Neural cell (in vitro differentiated cells): ENCODE results near the gene ADD3. TPM values are rescaled to one million over a fixed set of nuclear protein-coding genes. Genes with fewer than 3 reads are reported as not detected.

Experiments
- H2AFZ ChIP-seq: fragments of 200-600, 300-800 bp; sonication (generic), shearing (Covaris generic); 2 replicates; pipeline ENCODE4 v1.6.0; 2014; ENCODE audit warnings: low read depth, mild to moderate bottlenecking, antibody characterized with exemption, low read length, moderate library complexity
- H3F3A ChIP-seq: fragments of 200-600 bp; shearing (Covaris generic); 2 replicates; pipeline ENCODE4 v1.6.1; 2016; ENCODE audit warnings: mild to moderate bottlenecking, moderate library complexity, mixed read lengths, antibody characterized with exemption, low read length; ENCODE audit not compliant: insufficient read depth, poor library complexity, severe bottlenecking
- H3K27ac ChIP-seq: fragments of 200-600, 300-800 bp; sonication (generic), shearing (Covaris generic); 2 replicates; pipeline ENCODE4 v1.5.1; 2014; ENCODE audit warnings: mild to moderate bottlenecking, low read length, moderate library complexity
- H3K27me3 ChIP-seq: fragments of 300-800, 200-600 bp; sonication (generic), shearing (Covaris generic); 2 replicates; pipeline ENCODE4 v1.6.0; 2014; ENCODE audit warnings: mild to moderate bottlenecking, low read depth, low read length, moderate library complexity; ENCODE audit not compliant: insufficient read depth
- H3K36me3 ChIP-seq: fragments of 300-800, 200-600 bp; sonication (generic), shearing (Covaris generic); 2 replicates; pipeline ENCODE4 v1.5.1; 2014; ENCODE audit warnings: mild to moderate bottlenecking, antibody characterized with exemption, low read length, moderate library complexity; ENCODE audit not compliant: insufficient read depth
- H3K4me2 ChIP-seq: fragments of 300-800, 200-600 bp; sonication (generic), shearing (Covaris generic); 2 replicates; pipeline ENCODE4 v1.6.0; 2014; ENCODE audit warnings: mild to moderate bottlenecking, low read length
- H3K4me3 ChIP-seq: fragments of 300-800, 200-600 bp; sonication (generic), shearing (Covaris generic); 2 replicates; pipeline ENCODE4 v1.5.1; 2014; ENCODE audit warnings: mild to moderate bottlenecking, low read length, moderate library complexity
- H3K79me2 ChIP-seq: fragments of 200-600 bp; shearing (Covaris generic); replicated peaks from 2 replicates; pipeline ENCODE4 v1.6.0; 2014; ENCODE audit warnings: mild to moderate bottlenecking, low read length, moderate library complexity; ENCODE audit not compliant: insufficient read depth
- H3K9ac ChIP-seq: fragments of 300-800, 200-600 bp; sonication (generic), shearing (Covaris generic); 2 replicates; pipeline ENCODE4 v1.6.1; 2016; ENCODE audit warnings: mild to moderate bottlenecking, low read length, mixed read lengths
- H3K9me2 ChIP-seq: fragments of 200-600 bp; shearing (Covaris generic); 2 replicates; pipeline ENCODE4 v1.6.1; 2016; ENCODE audit warnings: mild to moderate bottlenecking, low read length, mixed read lengths; ENCODE audit not compliant: insufficient read depth
- H3K9me3 ChIP-seq: fragments of 200-600, 300-800 bp; sonication (generic), shearing (Covaris generic); 2 replicates; pipeline ENCODE4 v1.6.1; 2016; ENCODE audit warnings: mild to moderate bottlenecking, mixed run types, low read length, moderate library complexity, mixed read lengths
- H4K20me1 ChIP-seq: fragments of 200-600 bp; shearing (Covaris generic); 2 replicates; pipeline ENCODE4 v1.6.1; 2016; ENCODE audit warnings: mild to moderate bottlenecking, mixed run types; ENCODE audit not compliant: insufficient read depth
- EP300 ChIP-seq: fragments of 450-650 bp; conservative IDR thresholded peaks from 2 replicates; pipeline ENCODE4 v1.6.1; 2014; ENCODE audit warnings: antibody characterized with exemption, mild to moderate bottlenecking, moderate library complexity; ENCODE audit not compliant: poor library complexity, severe bottlenecking
- EZH2 ChIP-seq: fragments of 200-600, 300-800 bp; shearing (Covaris generic), sonication (generic); IDR thresholded peaks from 2 replicates; pipeline ENCODE4 v1.6.1; 2014; ENCODE audit warnings: antibody characterized with exemption, low read length, borderline replicate concordance, mild to moderate bottlenecking; ENCODE audit not compliant: insufficient read depth, poor library complexity, severe bottlenecking
- POLR2AphosphoS5 ChIP-seq: IDR thresholded peaks from 2 replicates; pipeline ENCODE4 v1.6.1; 2012
- RAD21 ChIP-seq: fragments of 450-650 bp; conservative IDR thresholded peaks from 2 replicates; pipeline ENCODE4 v1.6.1; 2014; ENCODE audit warnings: antibody characterized with exemption, mild to moderate bottlenecking, moderate library complexity
- SMC3 ChIP-seq: fragments of 450-650 bp; conservative IDR thresholded peaks from 2 replicates; pipeline ENCODE4 v1.6.1; 2014; ENCODE audit warnings: antibody characterized with exemption, mild to moderate bottlenecking, moderate library complexity; ENCODE audit not compliant: poor library complexity
- TAF1 ChIP-seq: IDR thresholded peaks from 2 replicates; pipeline ENCODE4 v1.6.1; 2012; ENCODE audit warnings: low read depth
- polyA plus RNA-seq: library from polyadenylated mRNA; depleted of rRNA; stranded (reverse); fragments of >200 nt; gene quantifications from 2 replicates; pipeline ENCODE4 v1.2.3, GENCODE V29; 2014
- TF ChIP-seq, protein P1 (sequence below): fragments of 450-650 bp; IDR thresholded peaks from 2 replicates; pipeline ENCODE4 v1.5.1; 2014; ENCODE audit warnings: antibody characterized with exemption, mild to moderate bottlenecking, moderate library complexity; ENCODE audit not compliant: poor library complexity, severe bottlenecking
- TF ChIP-seq, protein P2 (sequence below): IDR thresholded peaks from 2 replicates; pipeline ENCODE4 v1.6.1; 2012; ENCODE audit warnings: borderline replicate concordance

The ADD3 gene
- polyA plus RNA-seq, 1 donor from 2014 or later, result 40.6 TPM

DNA sequence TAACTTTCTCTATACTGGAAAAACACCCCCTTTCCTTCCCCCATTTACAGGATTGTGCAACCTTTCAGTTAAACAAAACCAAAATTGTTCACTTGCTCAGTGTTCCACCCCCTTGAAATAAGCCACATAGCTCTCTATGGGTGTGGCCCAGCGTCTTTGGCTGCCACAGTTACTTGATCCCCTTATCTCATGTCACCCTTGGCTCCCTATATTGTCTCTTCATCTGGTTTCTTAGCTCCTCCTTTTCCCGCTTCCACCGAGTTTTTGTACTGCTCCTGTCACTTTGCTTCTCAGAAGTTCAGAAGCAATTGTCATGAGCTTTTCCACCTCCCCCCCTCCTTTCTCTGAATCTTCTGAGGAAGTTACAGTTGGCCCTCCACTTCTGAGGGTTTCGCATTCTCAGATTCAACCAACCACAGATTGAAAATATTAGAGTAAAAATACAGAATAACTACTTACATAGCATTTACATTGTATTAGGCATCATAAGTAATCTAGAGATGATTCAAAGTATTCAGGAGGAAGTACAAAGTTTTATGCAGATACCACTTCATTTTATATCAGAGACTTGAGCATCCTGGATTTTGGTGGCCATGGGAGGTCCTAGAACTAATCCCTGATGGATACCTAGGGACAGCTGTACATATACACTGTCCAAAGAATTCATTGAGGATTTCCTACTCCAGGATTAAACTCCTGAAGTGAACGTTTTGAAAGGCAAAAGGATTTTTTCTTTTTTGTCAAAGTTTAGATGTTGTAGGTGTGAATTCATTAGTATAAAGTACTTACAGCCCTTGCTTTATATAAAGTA is 60.4 kb downstream of the ADD3 start:
- Histone ChIP-seq H3K79me2 (no peaks in the 10 kb centered on the region), H3F3A (no peaks in the 10 kb centered on the region)
- TF ChIP-seq, protein P1, sequence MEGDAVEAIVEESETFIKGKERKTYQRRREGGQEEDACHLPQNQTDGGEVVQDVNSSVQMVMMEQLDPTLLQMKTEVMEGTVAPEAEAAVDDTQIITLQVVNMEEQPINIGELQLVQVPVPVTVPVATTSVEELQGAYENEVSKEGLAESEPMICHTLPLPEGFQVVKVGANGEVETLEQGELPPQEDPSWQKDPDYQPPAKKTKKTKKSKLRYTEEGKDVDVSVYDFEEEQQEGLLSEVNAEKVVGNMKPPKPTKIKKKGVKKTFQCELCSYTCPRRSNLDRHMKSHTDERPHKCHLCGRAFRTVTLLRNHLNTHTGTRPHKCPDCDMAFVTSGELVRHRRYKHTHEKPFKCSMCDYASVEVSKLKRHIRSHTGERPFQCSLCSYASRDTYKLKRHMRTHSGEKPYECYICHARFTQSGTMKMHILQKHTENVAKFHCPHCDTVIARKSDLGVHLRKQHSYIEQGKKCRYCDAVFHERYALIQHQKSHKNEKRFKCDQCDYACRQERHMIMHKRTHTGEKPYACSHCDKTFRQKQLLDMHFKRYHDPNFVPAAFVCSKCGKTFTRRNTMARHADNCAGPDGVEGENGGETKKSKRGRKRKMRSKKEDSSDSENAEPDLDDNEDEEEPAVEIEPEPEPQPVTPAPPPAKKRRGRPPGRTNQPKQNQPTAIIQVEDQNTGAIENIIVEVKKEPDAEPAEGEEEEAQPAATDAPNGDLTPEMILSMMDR, result no peak
- no peak for TF ChIP-seq EZH2
- TF ChIP-seq EP300, result no peak
- no peak for TF ChIP-seq RAD21
- no peak for TF ChIP-seq SMC3
- TF ChIP-seq POLR2AphosphoS5, result no peak
- no peak for TF ChIP-seq TAF1
- TF ChIP-seq, protein P2, sequence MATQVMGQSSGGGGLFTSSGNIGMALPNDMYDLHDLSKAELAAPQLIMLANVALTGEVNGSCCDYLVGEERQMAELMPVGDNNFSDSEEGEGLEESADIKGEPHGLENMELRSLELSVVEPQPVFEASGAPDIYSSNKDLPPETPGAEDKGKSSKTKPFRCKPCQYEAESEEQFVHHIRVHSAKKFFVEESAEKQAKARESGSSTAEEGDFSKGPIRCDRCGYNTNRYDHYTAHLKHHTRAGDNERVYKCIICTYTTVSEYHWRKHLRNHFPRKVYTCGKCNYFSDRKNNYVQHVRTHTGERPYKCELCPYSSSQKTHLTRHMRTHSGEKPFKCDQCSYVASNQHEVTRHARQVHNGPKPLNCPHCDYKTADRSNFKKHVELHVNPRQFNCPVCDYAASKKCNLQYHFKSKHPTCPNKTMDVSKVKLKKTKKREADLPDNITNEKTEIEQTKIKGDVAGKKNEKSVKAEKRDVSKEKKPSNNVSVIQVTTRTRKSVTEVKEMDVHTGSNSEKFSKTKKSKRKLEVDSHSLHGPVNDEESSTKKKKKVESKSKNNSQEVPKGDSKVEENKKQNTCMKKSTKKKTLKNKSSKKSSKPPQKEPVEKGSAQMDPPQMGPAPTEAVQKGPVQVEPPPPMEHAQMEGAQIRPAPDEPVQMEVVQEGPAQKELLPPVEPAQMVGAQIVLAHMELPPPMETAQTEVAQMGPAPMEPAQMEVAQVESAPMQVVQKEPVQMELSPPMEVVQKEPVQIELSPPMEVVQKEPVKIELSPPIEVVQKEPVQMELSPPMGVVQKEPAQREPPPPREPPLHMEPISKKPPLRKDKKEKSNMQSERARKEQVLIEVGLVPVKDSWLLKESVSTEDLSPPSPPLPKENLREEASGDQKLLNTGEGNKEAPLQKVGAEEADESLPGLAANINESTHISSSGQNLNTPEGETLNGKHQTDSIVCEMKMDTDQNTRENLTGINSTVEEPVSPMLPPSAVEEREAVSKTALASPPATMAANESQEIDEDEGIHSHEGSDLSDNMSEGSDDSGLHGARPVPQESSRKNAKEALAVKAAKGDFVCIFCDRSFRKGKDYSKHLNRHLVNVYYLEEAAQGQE, result no peak

DNA sequence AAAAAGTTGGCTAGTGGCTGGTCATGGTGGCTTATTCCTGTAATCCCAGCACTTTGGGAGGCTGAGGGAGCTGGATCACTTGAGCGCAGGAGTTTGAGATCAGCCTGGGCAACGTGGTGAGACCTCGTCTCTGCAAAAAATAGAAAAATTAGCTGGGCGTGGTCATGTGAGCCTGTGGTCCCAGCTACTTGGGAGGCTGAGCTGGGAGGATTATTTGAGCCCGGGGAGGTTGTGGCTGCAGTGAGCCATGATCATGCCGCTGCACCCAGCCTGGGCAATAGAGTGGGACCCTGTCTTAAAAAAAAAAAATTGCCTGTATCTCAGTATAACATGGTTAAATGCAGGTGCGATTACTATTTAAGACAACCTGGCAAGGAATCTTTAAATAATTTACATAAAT is 61.0 kb downstream of the ADD3 start:
- Histone ChIP-seq H3K27ac (no peak overlapping the region), H3K27me3 (no peaks in the 10 kb centered on the region), H4K20me1 (no peaks in the 10 kb centered on the region)

More for the DNA sequence above, 60.4 kb downstream of the ADD3 start:
- Histone ChIP-seq H3K27me3 (no peaks in the 10 kb centered on the region), H4K20me1 (no peaks in the 10 kb centered on the region), H3K4me3 (no peak overlapping the region), H3K9me3 (no peaks in the 10 kb centered on the region), H3K27ac (no peak overlapping the region), H3K4me2 (no peak overlapping the region), H3K36me3 (no peaks in the 10 kb centered on the region), H3K9ac (no peak overlapping the region), H2AFZ (no peak overlapping the region), H3K9me2 (no peaks in the 10 kb centered on the region)

More for the DNA sequence above, 61.0 kb downstream of the ADD3 start:
- no peak overlapping the region for H3K9ac ChIP-seq
- H3K9me2 ChIP-seq, result no peaks in the 10 kb centered on the region
- H2AFZ ChIP-seq, result no peak overlapping the region
- no peak overlapping the region for H3K4me3 ChIP-seq
- no peaks in the 10 kb centered on the region for H3K36me3 ChIP-seq
- no peaks in the 10 kb centered on the region for H3F3A ChIP-seq
- no peaks in the 10 kb centered on the region for H3K79me2 ChIP-seq
- H3K9me3 ChIP-seq, result no peaks in the 10 kb centered on the region
- TF ChIP-seq EP300 (no peak), RAD21 (no peak)
- TF ChIP-seq, protein P2, result no peak
- H3K4me2 ChIP-seq, result no peak overlapping the region
